ENCODE results near the gene BCL2L1.

Gene BCL2L1

DNA sequence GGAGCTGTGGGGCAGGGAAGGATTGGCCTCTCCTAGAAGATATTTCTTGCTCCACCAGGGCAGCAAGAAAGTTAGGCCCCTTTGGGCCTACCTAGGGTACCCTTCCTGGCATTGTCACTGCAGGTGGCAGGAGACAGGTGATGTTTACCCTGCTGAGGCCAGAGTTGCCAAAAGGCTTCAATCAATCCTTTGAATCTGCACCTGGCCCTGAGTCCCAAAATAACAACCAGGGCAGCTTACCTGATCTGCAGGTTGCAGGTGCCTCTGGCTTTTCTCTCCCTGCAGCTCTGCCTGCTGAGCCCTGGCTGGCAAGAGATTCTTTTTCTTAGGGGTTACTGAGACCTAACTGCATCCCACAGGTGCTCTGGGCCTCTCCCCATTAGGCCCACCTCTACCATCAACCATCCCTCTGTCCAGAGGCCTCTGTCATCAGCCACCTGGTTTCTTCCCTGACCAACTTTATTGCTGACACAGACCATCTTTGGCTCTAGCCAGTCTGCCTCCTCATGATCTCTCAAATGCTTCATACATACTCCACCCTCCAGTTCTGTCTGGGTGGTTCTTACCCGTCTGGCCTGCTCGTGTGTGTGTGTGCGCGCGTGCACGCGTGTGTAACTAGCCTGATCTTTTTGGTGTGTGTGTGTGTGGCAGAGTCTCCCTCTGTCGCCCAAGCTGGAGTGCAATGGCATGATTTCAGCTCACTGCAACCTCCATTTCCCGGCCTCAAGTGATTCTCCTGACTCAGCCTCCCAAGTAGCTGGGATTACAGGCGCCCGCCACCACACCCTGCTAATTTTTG is 13.7 kb downstream of the BCL2L1 start:
- DNase-seq: peak; percentile 96

DNA sequence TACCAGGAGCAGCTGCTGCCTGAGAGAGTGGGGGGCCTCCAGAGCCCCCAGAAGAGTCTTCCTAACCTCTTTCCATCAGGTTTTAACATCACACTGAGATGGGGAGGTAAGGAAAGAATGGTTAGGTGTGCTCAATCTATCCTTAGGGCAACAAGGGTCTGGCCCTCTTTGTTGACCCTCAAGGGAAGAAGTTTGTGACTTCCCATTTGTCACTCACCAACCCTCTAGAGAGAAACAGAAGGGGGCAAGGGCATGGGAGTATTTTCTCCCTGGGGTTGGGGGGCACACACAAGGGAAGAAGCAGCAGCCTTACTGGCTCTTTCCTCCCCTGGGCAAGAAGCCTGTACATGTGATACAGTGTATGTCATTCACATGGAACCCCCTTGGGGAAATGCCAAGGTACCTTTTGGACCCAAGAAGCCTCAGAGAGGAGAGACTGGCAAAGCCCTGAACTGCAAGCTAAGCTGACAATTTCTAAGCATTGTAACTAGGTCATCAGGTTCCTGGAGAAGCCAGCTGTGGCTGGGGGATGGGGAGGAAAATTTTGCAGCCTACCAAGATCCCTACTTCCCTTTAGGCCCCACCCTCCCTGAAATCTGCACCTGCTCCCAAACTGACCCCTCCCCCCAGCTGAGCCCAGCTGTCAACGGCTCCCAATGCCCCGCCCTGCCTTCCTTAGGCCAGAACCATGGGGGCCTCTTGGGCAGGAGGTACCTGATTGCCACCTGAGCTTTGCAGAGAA is 14.5 kb downstream of the BCL2L1 start:
- peak; percentile 97 for DNase-seq

DNA sequence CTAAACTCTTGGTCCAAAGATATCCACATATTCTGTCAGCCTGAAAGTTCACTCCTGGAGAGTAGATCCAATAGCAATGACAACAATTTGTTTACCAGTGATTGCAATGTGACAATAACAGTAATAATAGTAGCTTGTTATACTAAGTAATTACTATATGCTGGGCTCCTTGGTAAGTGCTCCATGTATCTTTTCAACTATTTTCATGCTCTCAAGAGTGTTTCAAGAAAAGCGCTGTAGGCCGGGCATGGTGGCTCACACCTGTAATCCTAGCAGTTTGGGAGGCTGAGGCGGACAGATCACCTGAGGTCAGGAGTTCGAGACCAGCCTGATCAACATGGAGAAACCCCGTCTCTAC is 15.4 kb downstream of the BCL2L1 start:
- no peak for DNase-seq

DNA sequence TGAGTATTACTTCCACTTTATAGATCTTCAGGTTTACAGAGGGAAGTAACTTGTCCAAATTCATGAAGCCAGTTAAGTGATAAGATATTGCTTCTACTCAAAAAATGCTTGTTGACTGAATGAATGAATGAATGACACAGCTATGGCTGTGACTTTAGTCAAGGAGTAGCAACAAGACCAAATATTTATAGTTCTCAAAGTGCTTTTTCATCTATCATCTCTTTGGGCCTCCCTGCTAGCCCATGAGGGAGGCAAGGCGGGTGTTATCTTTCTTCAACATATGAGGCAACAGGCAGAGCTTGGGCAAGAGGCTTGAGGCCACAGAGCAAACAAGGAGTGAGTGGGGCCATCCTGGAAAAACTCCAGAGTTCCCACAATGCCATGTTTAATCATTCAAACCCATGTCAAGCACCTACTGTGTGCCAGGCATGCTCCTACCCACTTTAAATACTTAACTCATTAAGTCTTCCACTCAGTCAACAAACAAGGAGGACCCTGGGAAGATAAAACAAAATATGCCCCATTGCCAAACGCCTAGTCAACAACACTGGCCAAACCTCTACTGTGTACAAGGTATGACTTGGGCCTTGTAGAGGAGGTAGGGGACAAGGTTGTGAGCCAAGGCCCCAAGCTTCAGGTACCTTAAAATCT is 15.9 kb downstream of the BCL2L1 start:
- no peak for DNase-seq

DNA sequence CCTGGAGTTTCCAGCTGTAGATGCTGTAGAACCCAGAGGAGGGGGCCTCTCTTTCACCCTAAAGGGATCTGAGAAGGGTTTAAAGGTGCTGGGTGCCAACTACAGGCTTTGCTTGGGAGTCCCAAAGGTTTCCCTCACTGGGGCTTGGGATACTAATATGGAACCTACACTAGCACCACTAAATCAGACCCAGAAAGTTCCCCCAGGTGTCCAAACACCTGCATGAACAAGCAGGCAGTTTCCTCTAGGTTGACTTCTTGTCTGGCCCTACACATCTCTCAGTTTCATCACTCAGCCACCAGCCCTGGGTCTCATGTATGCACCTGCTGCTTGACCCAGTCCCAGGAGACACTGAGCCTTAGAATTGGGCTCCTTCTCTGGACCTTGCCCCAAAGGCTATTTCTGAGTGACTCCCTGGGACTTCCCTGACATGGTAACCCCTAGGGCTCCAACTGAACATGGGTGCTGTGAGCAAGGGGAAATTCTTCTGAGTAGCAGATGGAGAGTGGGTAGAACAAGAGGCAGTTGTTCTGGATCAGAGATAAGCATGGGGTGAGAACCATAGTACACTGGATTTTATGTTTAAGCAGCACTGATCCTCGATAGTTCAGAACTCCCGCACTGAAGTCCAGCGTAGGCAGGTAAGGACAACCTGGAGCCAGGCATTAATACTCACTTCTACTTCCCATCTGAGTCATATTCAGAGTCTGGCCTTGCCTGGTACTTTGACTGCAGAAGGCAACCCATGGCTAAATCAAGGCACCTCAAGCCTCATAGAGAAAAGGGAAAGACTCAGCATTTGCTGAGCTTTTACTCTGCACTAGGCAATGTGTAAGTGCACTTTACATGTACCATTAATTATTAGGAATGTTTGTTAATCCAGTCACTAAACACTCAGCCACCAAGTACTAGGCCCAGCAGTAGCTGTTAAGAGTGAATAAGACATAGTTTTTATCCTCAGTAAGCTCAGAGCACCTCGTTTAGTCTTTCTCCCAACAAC is 16.8 kb downstream of the BCL2L1 start:
- no peak for DNase-seq

DNA sequence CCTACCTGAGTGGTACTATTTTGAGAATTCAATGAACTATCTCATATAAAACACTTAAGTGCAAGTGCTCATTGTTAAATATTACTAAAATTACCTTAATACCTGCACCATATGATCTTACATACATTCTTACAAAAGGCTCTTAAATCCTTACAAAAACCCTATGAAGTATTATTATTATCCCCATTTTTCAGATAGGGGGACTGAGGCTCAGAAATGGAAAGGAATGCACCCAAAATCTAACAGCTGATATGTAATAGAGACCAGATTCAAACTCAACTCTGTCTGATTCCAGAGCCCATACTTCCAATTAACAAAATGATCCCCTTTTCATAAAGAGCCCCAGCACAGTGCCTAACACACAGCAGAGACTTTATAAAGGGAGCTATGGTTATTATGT is 17.5 kb downstream of the BCL2L1 start:
- DNase-seq: no peak

DNA sequence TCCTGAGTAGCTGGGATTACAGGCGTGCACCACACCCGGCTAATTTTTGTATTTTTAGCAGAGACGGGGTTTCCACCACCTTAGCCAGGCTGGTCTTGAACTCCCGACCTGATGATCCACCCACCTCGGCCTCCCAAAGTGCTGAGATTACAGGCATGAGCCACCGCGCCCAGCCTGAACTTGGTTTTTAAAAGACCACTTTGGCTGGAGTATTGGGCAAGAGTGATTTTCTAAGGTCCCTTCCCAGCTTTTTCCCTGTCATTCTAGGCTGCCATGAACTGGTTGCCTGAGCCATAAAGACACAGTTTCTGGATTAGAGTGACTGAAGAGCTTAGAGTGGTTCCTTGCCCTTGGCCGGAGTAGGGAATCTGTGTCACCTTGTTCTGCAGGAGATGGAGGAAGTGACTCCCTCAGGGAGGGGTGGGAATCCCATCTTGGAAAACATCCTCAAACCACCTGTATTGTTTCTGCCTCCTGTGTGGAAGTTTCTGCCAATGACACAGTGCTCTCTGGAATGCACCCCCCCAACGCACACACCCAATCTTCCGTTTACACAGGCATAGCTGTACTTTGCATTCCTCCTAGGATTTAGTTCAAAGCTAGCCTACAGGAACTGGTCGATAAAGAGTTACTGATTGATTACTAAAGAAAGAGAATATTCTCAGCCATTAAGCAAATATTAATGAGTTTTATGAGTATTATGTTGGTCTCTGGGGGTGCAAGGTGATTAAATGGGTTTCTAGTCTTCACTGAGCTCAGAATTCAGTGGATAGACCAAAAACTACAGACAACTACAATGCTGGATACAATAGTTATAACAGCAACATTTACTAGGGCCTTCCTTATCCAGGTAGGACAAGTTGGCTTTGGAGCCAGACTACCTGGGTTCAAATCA is 18.2 kb downstream of the BCL2L1 start:
- no peak for DNase-seq

DNA sequence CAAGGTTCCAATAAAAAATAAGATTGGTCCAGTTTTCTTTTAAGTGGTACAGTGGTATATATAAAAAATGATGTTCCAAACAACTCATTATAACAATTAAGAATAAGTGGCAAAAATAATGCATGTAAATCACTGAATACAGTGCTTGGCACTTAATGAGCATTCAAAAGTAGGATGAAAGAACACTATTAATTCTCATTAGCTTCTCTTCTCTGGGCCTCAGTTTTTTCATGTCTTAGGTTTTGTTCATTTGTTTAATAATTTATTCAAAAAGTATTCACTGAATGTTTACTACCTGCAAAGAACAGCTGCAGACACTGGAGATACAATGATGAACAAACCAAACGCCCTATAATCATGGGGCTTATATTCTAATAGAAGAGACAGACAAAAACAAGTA is 21.1 kb downstream of the BCL2L1 start:
- DNase-seq: no peak

DNA sequence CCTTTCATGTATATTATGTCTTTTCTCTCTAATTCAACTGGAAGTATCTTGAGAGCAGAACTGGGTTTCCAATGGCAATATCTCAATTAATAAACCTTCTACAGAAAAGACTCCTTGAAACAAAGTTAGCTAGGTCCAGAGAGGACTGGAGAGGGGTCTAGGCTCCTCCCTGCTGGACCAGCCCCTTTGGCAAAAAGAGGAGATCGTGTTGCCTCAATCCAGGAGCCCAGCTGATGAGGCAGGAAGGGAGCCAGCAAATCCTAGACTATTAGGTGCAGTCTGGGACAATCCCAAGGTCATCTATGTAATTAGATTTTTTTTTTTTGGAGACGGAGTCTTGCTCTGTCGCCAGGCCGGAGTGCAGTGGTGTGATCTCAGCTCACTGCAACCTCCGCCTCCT is 21.9 kb downstream of the BCL2L1 start:
- DNase-seq: no peak

DNA sequence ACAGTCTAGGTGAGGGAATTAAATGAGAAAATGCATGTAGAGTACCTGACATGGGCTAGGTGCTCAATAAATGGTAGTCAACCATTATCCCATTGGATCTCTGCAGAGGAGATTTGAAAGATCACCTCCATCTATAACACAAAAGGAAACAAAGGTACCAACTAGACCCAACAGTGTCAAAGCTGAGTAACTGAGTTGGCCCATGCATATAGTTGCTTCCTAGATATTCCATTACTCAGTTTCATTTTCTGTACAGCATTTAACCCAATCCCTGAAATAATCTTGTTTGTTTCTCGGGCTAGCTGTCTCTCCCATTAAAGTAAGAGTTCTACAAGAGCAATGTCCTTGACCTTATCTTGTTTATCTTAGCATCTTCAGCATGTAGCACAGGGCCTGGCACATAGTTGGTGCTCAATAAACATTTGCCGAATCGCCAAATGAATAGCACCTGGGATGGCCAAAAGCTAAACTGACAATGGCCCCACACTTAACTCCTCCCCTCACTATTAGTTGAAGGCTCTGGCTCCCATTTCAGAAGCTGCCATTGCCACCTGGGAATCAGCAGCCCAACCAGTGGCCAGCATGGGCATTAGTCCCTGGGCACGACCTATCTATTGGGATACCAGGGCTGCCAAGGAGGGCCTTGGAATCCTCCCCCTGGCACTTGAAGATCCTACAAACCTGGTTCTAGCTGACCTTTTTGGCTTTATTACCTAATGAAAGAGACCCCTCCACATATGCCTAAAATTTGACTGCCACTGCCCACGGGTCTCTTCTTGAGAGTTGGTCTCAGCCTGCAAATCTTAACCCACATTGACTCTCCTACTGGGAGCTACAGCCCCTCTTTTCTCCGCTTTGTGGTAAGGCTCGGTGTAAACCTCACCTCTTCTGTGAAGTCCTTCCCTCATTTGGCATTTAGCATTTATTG is 22.6 kb downstream of the BCL2L1 start:
- no peak for DNase-seq

DNA sequence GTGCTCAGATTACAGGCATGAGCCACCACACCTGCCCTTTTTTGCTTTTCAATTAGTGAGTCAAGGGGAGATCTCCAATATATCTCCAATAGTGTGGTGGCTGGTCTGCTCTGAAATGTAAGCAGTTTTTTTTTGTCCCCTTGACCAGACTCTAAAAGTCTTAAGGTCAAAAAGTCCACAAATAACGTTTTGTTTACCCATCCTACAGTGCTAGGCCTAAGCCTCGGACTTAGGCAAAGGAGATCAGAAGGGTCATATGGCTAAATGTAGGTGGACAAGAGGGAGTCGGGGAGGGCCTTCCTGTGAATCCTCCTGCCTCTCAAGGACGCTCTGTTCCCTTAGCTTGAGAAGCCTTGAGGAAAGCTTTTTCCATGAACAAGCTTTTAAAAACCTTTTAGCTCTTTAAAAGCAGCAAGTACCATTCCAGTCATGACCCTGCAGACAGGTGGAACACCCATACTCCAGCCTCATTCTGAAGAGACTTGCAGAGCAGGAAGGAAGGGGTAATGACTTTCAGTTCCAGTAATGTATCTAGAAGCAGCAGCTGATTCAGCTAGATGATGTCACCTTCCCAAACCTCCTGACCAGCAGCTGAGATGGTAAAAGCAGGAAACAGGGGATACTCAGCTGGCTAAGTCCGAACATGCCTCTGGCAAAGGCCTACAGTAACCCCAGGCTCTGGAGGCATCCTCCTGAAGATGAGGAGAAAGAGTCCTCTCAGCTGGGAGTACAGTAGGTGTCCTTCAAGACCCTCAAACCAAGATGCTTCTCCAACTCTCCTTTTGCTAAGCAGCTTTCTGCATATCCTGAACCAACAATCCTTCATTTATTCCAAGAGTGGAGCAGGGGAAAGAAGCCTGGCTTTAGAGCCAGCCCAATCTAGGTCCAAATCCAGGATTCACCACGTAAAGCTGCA is 23.6 kb downstream of the BCL2L1 start:
- DNase-seq: peak; percentile 17

DNA sequence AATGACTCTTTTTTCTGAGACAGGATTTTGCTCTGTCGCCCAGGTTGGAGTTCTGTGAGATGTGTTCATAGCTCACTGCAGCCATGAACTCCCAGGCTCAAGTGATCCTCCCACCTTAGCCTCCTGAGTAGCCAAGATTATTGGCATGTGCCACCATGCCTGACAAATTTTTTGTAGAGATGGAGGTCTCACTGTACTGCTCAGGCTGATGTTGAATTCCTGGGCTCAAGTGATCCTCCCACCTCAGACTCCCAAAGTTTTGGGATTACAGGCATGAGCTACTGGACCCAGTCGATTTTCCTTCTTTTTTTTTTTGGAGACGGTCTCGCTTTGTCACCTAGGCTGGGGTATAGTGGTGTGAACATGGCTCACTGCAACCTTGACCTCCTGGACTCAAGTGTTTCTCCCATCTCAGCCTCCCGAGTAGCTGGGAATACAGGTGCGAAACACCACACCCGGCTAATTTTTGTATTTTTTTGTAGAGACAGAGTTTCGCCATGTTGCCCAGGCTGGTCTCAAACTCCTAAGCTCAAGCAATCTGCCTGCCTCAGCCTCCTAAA is 24.3 kb downstream of the BCL2L1 start:
- no peak for DNase-seq

DNA sequence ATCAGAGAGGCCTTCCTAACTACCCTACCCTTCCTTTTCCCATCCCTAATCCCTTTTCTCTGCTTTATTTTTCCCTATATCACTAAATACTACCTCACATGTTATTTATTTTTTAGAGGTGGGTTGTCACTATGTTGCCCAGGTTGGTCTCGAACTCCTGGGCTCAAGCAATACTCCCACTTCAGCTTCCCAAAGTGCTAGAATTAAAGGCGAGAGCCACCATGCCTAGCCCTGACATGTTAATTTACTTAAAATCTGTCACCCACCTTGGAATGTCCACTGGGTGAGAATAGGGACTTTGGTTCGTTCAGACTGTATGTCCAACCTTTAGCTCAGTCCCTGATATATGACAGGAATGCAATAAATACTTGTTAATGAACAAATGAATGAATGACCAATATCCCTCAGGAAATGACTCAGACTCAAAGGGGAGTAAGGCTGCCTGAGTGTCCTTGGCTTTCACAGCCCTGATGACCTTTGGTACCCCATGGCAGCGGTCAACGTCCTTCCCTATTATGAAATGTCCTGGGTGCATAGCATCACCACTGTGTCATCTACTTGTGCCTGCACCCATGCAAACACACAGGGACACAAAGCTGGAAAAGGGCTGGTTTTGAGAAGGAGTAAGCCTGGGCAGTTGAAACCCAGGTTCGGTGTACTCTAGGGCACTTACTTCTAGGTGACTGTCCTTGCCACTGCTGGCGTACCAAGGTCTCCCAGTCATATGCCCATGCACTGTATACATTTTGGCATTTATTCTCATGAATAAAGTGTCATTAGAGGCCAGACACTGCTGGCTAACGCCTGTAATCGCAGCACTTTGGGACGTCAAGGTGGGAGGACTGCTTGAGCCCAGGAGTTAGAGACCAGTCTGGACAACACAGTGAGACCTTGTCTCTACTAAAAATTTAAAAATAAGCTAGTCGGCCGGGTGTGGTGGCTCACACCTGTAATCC is 26.5 kb downstream of the BCL2L1 start:
- no peak for DNase-seq

DNA sequence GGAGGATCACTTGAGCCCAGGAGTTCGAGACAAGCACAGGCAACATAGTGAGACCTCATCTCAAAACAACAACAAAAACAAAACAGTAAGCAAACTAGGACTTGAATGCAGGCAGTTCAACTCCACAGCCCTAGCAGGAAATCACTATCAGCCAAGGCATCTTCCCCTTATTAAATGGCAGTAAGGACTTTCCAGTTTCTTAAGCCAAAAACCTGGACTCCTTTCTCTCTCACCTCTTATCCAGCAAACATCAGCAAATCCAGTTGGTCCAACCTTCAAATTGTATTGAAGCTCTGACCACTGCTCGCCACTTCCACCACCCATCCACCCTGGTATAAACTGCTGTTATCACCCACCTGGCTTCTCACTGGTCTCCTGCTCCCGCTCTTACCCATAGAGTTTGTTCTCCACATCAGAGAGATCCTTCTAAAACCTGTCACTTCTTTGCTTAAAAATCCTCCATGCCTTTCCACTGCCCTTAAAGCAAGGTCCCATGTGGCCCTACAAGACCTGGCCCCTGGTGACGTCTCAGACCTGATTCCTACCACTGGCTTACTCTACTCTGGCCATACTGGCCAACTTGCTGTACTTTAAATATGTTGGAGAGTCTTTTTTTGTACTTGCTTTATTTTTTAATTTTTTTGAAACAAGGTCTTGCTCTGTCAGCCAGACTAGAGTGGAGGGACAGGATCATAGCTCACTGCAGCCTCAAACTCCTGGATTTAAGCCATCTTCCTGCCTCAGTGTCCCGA is 27.6 kb downstream of the BCL2L1 start:
- no peak for DNase-seq

DNA sequence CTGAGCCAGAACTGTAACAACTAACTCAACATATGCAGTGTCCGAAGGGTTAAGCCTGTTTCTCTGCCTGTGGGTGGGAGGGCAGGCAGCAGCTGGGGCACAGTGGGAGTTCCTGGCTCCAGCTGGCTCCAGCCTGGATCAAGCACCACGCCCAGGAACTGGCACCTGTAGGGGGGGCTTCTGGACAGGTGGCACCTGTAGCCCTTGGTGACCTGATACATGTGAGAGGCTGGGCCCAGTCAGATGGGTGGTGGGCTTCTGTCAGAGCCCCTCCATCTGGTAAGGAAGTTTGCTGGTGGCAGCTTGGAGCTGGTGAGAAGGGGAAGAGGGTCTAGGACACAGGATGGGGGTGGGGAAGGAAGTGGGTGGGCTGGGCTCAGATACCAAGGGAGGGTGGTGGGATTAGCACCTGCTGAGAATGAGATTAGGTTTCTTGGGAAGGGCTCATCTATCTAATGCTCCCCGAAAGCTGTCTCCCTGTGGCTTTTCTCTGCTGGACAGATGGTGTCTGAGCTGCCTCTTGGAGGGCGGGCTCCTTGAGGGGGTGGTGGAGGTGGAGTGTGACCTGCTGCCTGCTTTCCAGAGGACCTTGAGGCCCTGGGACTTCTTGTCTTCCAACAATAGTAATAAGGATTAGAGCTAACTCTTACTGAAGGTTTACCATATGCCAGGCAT is 28.5 kb downstream of the BCL2L1 start:
- peak; percentile 16 for DNase-seq

DNA sequence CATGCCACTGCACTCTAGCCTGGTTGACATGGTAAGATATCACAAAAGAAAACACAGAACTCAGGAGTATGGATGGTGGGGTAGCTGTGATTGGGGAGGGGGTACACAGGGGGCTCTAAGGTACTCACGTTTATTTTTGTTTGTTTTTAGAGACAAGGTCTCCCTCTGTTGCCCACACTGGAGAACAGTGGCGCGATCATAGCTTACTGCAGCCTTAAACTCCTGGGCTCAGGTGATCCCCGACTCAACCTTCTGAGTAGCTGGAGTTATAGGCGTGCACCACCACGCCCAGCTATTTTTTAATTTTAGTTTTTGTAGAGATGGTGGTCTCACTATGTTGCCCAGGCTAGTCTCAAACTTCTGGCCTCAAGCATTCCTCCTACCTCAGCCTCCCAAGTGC is 29.3 kb downstream of the BCL2L1 start:
- no peak for DNase-seq

Measured in NCI-H1105 (cell line).